ENCODE data around the gene DHX9.

DNA sequence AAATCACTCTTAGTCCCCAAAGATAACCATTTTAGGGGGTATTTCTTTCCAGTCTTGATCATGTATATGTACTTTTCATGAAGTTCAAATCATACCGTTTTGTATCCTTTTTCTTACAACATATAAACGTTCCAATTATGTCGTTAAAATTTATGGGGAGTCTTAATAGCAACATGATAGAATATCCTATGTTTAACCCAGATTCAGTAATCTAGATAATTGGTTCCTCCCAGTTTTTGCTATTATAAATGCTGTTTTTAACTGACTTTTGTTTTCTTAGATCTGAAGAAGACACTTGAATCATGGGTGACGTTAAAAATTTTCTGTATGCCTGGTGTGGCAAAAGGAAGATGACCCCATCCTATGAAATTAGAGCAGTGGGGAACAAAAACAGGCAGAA, 3.1 kb downstream of the DHX9 start:
- TF ChIP-seq GATA2 (IDR thresholded peaks at IDR 0.05; ENCODE audit: low read depth, low read length) (no peak), GATA3 (IDR thresholded peaks at IDR 0.05; ENCODE audit: low read depth, low read length) (no peak)

All from SH-SY5Y (cell line).